Effector memory CD4-positive, alpha-beta T cell (primary cell): ENCODE results near the gene GOLGA8K.
A peak's percentile ranks its signal among the peaks of the same experiment; 100 is the strongest.
"Not testable (repeated sequence)": the region's sequence is repeated elsewhere in the genome, so short reads cannot be mapped to it uniquely, and the experiment has no call there.

Source experiments
- DNase-seq, 3 donors: peaks; one replicate each; pipeline ENCODE4 v3.0.0-alpha.2; 2020
- H3K27ac ChIP-seq: 2 replicates; pipeline ENCODE4 v1.7.0; 2013; ENCODE audit warnings: mild to moderate bottlenecking, low read length, moderate library complexity; ENCODE audit not compliant: insufficient read depth, poor library complexity, severe bottlenecking
- H3K27me3 ChIP-seq: replicated peaks from 2 replicates; pipeline ENCODE4 v1.7.0; 2013; ENCODE audit warnings: mild to moderate bottlenecking, low read length; ENCODE audit not compliant: insufficient read depth, control insufficient read depth, poor library complexity, severe bottlenecking
- H3K36me3 ChIP-seq: 2 replicates; pipeline ENCODE4 v1.7.0; 2013; ENCODE audit warnings: mild to moderate bottlenecking, low read length, moderate library complexity; ENCODE audit not compliant: control insufficient read depth, insufficient read depth
- H3K4me1 ChIP-seq: 2 replicates; pipeline ENCODE4 v1.7.0; 2013; ENCODE audit warnings: low read length, mild to moderate bottlenecking; ENCODE audit not compliant: control insufficient read depth, insufficient read depth, poor library complexity, severe bottlenecking
- H3K4me3 ChIP-seq: 2 replicates; pipeline ENCODE4 v1.7.0; 2013; ENCODE audit warnings: low read length, low read depth, mild to moderate bottlenecking; ENCODE audit not compliant: insufficient read depth, poor library complexity, severe bottlenecking
- H3K9me3 ChIP-seq: 2 replicates; pipeline ENCODE4 v1.7.0; 2013; ENCODE audit warnings: mild to moderate bottlenecking, low read length, moderate library complexity; ENCODE audit not compliant: control insufficient read depth

GOLGA8K gene

DNA sequence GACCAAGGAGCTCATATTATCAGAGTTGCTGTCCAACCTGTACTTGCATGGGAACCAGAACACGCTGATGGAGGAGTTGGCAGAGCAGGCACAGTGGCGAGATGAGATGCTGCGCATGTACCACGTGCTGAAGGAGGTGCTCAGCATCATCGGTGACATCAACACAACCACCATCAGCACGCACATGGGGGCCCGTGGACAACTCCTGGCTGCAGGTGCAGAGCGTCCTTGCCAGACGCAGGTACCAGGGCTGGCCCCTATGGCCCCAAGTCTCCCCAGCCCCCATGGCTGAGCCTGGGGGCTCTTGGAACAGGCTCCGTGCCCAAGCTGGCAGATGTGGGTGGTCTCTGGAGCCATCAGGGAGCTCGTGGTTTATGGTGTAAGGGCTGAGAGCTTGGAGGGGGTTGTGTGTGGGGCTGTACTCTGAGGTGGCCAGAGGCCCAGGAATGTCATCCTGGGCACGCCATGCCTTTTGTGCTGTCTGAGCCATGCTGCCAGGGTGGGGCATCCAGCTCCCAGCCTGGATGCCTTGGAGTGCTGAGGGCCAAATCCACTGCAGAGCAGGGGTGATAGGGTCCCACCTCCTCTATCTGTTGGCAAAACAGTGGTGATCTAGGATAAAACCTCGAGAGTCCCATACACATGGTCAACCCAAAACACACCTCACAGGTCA is 17.1 kb downstream of the GOLGA8K start:
- not testable (repeated sequence) for H3K27me3 ChIP-seq, H3K9me3 ChIP-seq, DNase-seq, H3K4me3 ChIP-seq, H3K27ac ChIP-seq, H3K4me1 ChIP-seq, H3K36me3 ChIP-seq

- not testable (repeated sequence) for H3K36me3 ChIP-seq, DNase-seq, H3K4me3 ChIP-seq
These were observed 28.9 kb downstream of the GOLGA8K start for GRCh38 chr15:32374185-32374584.

GRCh38 chr15:32373707-32374106 is 29.4 kb downstream of the GOLGA8K start:
- H3K27ac ChIP-seq, H3K36me3 ChIP-seq, H3K27me3 ChIP-seq, H3K4me1 ChIP-seq, H3K9me3 ChIP-seq, H3K4me3 ChIP-seq, DNase-seq: not testable (repeated sequence)

More at GRCh38 chr15:32374185-32374584, 28.9 kb downstream of the GOLGA8K start:
- H3K4me1 ChIP-seq, H3K27me3 ChIP-seq, H3K27ac ChIP-seq, H3K9me3 ChIP-seq: not testable (repeated sequence)

DNA sequence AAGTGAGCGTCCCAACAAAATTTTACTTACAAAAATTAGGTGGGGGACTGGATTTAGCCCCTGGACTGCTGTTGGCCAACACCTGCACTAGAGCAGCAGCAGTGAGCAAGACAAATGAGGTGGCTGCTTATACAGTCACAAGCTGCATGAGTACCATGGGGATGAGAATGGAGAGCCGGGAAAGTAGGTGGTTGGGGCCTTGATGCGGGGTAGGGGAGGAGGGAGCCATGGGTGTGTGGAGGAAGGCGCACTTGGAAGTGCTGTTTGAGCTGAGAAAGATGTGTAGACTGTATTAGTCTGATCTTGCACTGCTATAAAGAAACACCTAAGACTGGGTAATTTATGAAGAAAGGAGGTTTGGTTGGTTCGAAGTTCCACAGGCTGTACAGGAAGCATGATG is 31.0 kb downstream of the GOLGA8K start:
- not testable (repeated sequence) for DNase-seq, H3K4me1 ChIP-seq, H3K36me3 ChIP-seq, H3K9me3 ChIP-seq, H3K4me3 ChIP-seq, H3K27me3 ChIP-seq, H3K27ac ChIP-seq

- H3K36me3 ChIP-seq, H3K4me1 ChIP-seq, H3K27me3 ChIP-seq, DNase-seq, H3K4me3 ChIP-seq, H3K27ac ChIP-seq, H3K9me3 ChIP-seq: not testable (repeated sequence)
These were observed 32.6 kb downstream of the GOLGA8K start for GRCh38 chr15:32370526-32370925.

GRCh38 chr15:32370064-32370463 is 33.0 kb downstream of the GOLGA8K start:
- not testable (repeated sequence) for H3K27ac ChIP-seq, H3K36me3 ChIP-seq, H3K9me3 ChIP-seq, H3K27me3 ChIP-seq, H3K4me1 ChIP-seq, H3K4me3 ChIP-seq, DNase-seq

DNA sequence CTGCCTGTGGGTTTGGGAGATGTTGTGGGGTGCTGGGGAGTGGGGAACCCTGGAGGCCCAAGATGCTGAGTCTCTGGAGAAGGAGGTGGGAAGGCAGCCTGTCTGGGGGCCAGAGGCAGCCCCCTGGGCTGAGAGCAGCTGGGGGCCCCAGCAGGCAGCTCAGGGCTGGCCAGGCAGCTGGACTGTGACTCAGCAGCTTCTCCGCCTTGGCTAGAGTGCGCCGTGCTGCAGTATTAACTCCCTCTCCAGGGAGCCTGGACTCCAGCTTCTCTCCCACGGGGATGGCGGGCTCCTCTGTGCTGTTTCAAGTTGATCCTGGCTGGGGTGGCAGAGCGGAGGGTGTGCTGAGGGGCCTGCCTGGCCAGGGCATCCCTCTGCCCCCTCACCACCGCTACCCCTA is 36.6 kb downstream of the GOLGA8K start:
- not testable (repeated sequence) for H3K27ac ChIP-seq, DNase-seq, H3K27me3 ChIP-seq, H3K36me3 ChIP-seq, H3K4me1 ChIP-seq, H3K9me3 ChIP-seq, H3K4me3 ChIP-seq

- DNase-seq, H3K9me3 ChIP-seq, H3K27me3 ChIP-seq, H3K4me3 ChIP-seq, H3K36me3 ChIP-seq, H3K27ac ChIP-seq, H3K4me1 ChIP-seq: not testable (repeated sequence)
These were observed 37.1 kb downstream of the GOLGA8K start for GRCh38 chr15:32365955-32366354.

DNA sequence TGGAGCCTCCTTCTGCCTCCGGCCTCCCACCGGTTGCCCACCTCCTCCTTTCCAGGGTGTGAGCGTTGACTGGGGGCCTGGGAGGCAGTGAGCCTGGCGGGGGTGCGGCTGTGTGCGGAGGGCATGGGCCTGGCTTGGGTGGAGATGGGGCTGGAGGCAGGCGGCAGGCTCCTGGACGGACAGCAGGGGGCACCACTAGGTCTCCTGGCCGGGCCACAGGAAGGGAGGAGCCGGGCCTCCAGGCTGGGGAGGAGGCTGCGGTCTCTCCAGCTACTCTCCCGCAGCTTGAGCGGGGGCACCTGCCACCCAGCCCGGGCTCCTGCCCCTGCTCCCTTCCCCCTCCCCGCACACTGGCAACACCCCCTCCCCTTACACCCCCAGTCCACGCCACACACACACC is 38.1 kb downstream of the GOLGA8K start:
- not testable (repeated sequence) for H3K4me3 ChIP-seq, H3K27me3 ChIP-seq, H3K4me1 ChIP-seq, H3K9me3 ChIP-seq, H3K27ac ChIP-seq, H3K36me3 ChIP-seq
- DNase-seq = peak in 1 of 3 donors; percentile 16

- not testable (repeated sequence) for H3K27ac ChIP-seq, H3K36me3 ChIP-seq, H3K4me1 ChIP-seq, H3K4me3 ChIP-seq, H3K9me3 ChIP-seq, H3K27me3 ChIP-seq, DNase-seq
These were observed 39.6 kb downstream of the GOLGA8K start for GRCh38 chr15:32363449-32363848.
